ENCODE results near the gene WASF1. TPM values are rescaled to one million over a fixed set of nuclear protein-coding genes. Genes with fewer than 3 reads are reported as not detected.

WASF1 gene
- total RNA-seq, 1 donor from 2014 or later = 6.2 TPM

GRCh38 chr6:110140650-110141049 is 38.8 kb downstream of the WASF1 start:
- intact Hi-C loops (cut with micrococcal nuclease) = no loop called here
- H3K36me3 Mint-ChIP-seq (ENCODE audit: low read depth) = no peaks in the 10 kb centered on the region
- ChIA-PET CTCF (no interaction called here), POLR2A (no interaction called here)
- ATAC-seq (ENCODE audit: low read depth) (no peak), DNase-seq (no peak)
- H3K4me3 Mint-ChIP-seq = no peak overlapping the region
- TF ChIP-seq CTCF (IDR thresholded peaks at IDR 0.05) = no peak
- H3K27ac Mint-ChIP-seq = no peak overlapping the region
- H3K4me1 Mint-ChIP-seq = no peaks in the 10 kb centered on the region
- no peaks in the 10 kb centered on the region for H3K27me3 Mint-ChIP-seq
- H3K9me3 Mint-ChIP-seq = peaks cover 2% of the 10 kb centered on the region

- Mint-ChIP-seq H3K4me3 (no peak overlapping the region), H3K27ac (no peak overlapping the region), H3K4me1 (no peaks in the 10 kb centered on the region), H3K36me3 (ENCODE audit: low read depth) (no peaks in the 10 kb centered on the region), H3K9me3 (peaks cover 2% of the 10 kb centered on the region), H3K27me3 (no peaks in the 10 kb centered on the region)
- DNase-seq (no peak), ATAC-seq (ENCODE audit: low read depth) (no peak)
- intact Hi-C loops (cut with micrococcal nuclease) = no loop called here
- POLR2A ChIA-PET = no interaction called here
- no peak for TF ChIP-seq CTCF (IDR thresholded peaks at IDR 0.05)
- CTCF ChIA-PET = no interaction called here
Measured at GRCh38 chr6:110139052-110139451, 40.4 kb downstream of the WASF1 start.

GRCh38 chr6:110137924-110138887 is 41.3 kb downstream of the WASF1 start:
- ChIA-PET CTCF (no interaction called here), POLR2A (no interaction called here)
- no peaks in the 10 kb centered on the region for H3K4me1 Mint-ChIP-seq
- no peak overlapping the region for H3K4me3 Mint-ChIP-seq
- ATAC-seq (ENCODE audit: low read depth) (no peak), DNase-seq (no peak)
- no peak overlapping the region for H3K27ac Mint-ChIP-seq
- peaks cover 3% of the 10 kb centered on the region for H3K9me3 Mint-ChIP-seq
- no peaks in the 10 kb centered on the region for H3K27me3 Mint-ChIP-seq
- intact Hi-C loops (cut with micrococcal nuclease) = no loop called here
- H3K36me3 Mint-ChIP-seq (ENCODE audit: low read depth) = no peaks in the 10 kb centered on the region
- TF ChIP-seq CTCF (IDR thresholded peaks at IDR 0.05) = no peak

- intact Hi-C loops (cut with micrococcal nuclease) = no loop called here
- POLR2A ChIA-PET = no interaction called here
- peaks cover 2% of the 10 kb centered on the region for H3K4me1 Mint-ChIP-seq
Measured at GRCh38 chr6:110130362-110130761, 49.1 kb downstream of the WASF1 start.

More at GRCh38 chr6:110130362-110130761, 49.1 kb downstream of the WASF1 start:
- DNase-seq (no peak), ATAC-seq (ENCODE audit: low read depth) (no peak)
- CTCF ChIA-PET = no interaction called here
- Mint-ChIP-seq H3K4me3 (no peak overlapping the region), H3K36me3 (ENCODE audit: low read depth) (no peaks in the 10 kb centered on the region), H3K27me3 (no peaks in the 10 kb centered on the region), H3K9me3 (peaks cover 6% of the 10 kb centered on the region), H3K27ac (no peak overlapping the region)
- TF ChIP-seq CTCF (IDR thresholded peaks at IDR 0.05) = no peak

Data from activated B cell treated with CpG ODN at 0.5 μM for 24 hours (primary cell).